ENCODE results near the gene CUX1.
"Not testable (repeated sequence)": the region's sequence is repeated elsewhere in the genome, so short reads cannot be mapped to it uniquely, and the experiment has no call there.

Gene CUX1

GRCh38 chr7:101818287-101819071 is 1.1 kb downstream of the CUX1 start:
- no peak for DNase-seq (ENCODE audit: low read depth, low spot score)
- TF ChIP-seq, protein P1, sequence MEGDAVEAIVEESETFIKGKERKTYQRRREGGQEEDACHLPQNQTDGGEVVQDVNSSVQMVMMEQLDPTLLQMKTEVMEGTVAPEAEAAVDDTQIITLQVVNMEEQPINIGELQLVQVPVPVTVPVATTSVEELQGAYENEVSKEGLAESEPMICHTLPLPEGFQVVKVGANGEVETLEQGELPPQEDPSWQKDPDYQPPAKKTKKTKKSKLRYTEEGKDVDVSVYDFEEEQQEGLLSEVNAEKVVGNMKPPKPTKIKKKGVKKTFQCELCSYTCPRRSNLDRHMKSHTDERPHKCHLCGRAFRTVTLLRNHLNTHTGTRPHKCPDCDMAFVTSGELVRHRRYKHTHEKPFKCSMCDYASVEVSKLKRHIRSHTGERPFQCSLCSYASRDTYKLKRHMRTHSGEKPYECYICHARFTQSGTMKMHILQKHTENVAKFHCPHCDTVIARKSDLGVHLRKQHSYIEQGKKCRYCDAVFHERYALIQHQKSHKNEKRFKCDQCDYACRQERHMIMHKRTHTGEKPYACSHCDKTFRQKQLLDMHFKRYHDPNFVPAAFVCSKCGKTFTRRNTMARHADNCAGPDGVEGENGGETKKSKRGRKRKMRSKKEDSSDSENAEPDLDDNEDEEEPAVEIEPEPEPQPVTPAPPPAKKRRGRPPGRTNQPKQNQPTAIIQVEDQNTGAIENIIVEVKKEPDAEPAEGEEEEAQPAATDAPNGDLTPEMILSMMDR (IDR thresholded peaks at IDR 0.05; ENCODE audit: low read depth, low read length): no peak
- no peak overlapping the region for H3K4me3 ChIP-seq (ENCODE audit: low read depth, low read length)
- in situ Hi-C loops (cut with HindIII; ENCODE audit: low sequenced_read_pairs): no loop called here

DNA sequence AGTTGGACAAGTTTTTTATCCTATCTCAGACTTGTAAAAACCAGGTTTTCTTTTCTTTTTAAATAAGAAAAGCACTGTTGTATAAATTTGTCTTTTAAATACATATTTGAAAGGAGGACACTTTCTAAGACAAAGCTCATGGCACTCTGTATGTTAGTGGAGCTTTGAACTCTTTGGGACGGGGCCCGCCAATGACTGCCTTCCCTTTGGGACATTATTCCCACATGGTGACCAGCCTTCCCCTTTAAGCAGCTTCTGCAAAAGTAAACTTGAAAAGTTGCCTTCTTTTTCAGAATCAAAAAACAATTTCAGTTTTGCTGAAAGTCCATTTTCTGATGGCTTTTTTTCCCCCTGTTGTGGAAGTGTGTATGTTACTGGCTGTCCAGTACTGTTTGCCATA is 1.8 kb downstream of the CUX1 start:
- DNase-seq (ENCODE audit: low read depth, low spot score): no peak
- in situ Hi-C loops (cut with HindIII; ENCODE audit: low sequenced_read_pairs): no loop called here
- TF ChIP-seq, protein P1 (IDR thresholded peaks at IDR 0.05; ENCODE audit: low read depth, low read length): no peak
- no peak overlapping the region for H3K4me3 ChIP-seq (ENCODE audit: low read depth, low read length)

- in situ Hi-C loops (cut with HindIII; ENCODE audit: low sequenced_read_pairs): no loop called here
- no peak overlapping the region for H3K4me3 ChIP-seq (ENCODE audit: low read depth, low read length)
- TF ChIP-seq, protein P1 (IDR thresholded peaks at IDR 0.05; ENCODE audit: low read depth, low read length): no peak
- DNase-seq (ENCODE audit: low read depth, low spot score): no peak
These were observed 2.6 kb downstream of the CUX1 start for GRCh38 chr7:101819913-101820522.

DNA sequence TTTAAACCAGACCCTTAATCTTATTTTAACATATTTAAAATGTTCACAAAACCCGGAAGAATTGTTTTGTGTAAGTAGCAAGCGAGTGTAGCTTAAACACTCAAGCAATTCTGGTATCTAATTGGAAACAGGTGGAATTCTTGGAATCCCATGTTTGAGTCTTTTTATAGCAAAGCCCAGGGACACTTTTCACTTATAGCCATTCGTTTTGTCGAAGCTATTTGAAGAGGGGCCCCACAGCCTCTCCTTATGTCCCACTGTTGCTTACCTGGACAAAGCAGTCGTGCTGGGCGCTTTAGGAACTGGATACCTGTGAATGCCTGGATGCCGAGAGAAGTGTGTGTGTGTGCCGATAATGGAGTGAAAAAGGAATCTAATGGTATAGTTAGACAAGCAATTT is 3.3 kb downstream of the CUX1 start:
- no peak overlapping the region for H3K4me3 ChIP-seq (ENCODE audit: low read depth, low read length)
- TF ChIP-seq, protein P1 (IDR thresholded peaks at IDR 0.05; ENCODE audit: low read depth, low read length): no peak
- in situ Hi-C loops (cut with HindIII; ENCODE audit: low sequenced_read_pairs): no loop called here

DNA sequence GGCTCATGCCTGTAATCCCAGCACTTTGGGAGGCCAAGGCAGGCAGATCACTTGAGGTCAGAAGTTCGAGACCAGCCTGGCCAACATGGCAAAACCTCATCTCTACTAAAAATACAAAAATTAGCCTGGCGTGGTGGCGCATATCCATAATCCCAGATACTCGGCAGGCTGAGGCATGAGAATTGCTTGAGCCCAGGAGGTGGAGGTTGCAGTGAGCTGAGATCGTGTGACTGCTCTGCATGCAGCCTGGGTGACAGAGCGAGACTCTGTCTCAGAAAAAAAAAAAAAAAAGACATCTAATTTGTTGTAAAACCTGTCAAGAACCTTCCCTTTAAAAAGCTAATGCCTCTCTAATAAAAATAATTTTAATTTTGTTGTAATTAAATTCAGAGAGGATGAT is 5.2 kb downstream of the CUX1 start:
- DNase-seq (ENCODE audit: low read depth, low spot score); H3K4me3 ChIP-seq (ENCODE audit: low read depth, low read length); in situ Hi-C loops (cut with HindIII; ENCODE audit: low sequenced_read_pairs): not testable (repeated sequence)

More for the DNA sequence above, 3.3 kb downstream of the CUX1 start:
- no peak for DNase-seq (ENCODE audit: low read depth, low spot score)

DNA sequence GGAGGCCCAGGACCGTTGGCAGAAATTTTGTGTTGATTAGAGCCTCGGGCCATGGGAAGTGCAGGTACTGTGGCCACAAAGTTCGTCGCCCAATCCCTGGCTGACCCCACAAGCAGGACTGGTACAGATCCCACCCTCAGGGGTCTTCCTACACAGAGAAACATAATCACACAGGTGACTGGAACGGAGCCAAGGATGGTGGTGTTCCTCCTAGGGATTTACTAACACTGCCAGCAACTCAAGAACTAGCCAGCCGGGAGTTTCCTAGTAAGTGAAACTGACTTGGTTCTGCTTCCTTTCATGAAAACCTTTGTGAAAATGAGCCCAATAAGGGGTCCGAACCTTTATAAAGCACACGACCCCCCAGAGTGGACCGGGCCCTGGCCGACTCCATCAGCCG is 5.7 kb downstream of the CUX1 start:
- in situ Hi-C loops (cut with HindIII; ENCODE audit: low sequenced_read_pairs): no loop called here
- TF ChIP-seq, protein P1 (IDR thresholded peaks at IDR 0.05; ENCODE audit: low read depth, low read length): no peak
- no peak for DNase-seq (ENCODE audit: low read depth, low spot score)
- H3K4me3 ChIP-seq (ENCODE audit: low read depth, low read length): no peak overlapping the region

DNA sequence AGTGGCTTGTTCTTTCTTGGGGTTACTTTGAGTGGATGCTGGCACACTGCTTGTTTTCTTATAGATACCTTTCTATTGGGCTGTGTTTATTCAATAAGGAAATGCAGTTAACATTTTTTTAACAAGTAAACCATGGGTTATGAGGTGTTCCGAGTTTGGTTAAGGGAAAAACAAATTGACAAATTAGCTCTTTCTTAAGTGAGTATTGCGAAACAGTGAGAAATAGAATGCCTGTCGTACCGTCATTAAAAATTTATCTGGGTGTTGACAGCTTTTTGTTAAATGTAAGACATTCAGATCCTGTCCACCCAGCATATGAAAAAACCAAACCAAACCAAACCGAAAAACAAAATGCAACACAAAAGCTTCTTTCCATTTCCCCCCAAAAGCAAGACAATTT is 6.2 kb downstream of the CUX1 start:
- no peak overlapping the region for H3K4me3 ChIP-seq (ENCODE audit: low read depth, low read length)
- in situ Hi-C loops (cut with HindIII; ENCODE audit: low sequenced_read_pairs): no loop called here

More for the DNA sequence above, 6.2 kb downstream of the CUX1 start:
- no peak for DNase-seq (ENCODE audit: low read depth, low spot score)
- TF ChIP-seq, protein P1 (IDR thresholded peaks at IDR 0.05; ENCODE audit: low read depth, low read length): no peak
